ENCODE measurements around the gene STC2.
A peak's percentile ranks its signal among the peaks of the same experiment; 100 is the strongest.

The STC2 gene

GRCh38 chr5:173328844-173329490, 753 bp upstream of the STC2 start:
- no peak for DNase-seq

- DNase-seq = no peak
Observed at GRCh38 chr5:173327084-173327947, 898 bp downstream of the STC2 start.

GRCh38 chr5:173326501-173326960, 1.7 kb downstream of the STC2 start:
- DNase-seq = no peak

GRCh38 chr5:173325091-173325698, 3.0 kb downstream of the STC2 start:
- no peak for DNase-seq

- DNase-seq = no peak
Observed at GRCh38 chr5:173324115-173325001, 3.9 kb downstream of the STC2 start.

- no peak for DNase-seq
Observed at GRCh38 chr5:173323799-173324114, 4.5 kb downstream of the STC2 start.

- no peak for DNase-seq
Observed at GRCh38 chr5:173323106-173323798, 5.0 kb downstream of the STC2 start.

GRCh38 chr5:173321886-173322285, 6.3 kb downstream of the STC2 start:
- DNase-seq = no peak

GRCh38 chr5:173320259-173320658, 8.0 kb downstream of the STC2 start:
- no peak for DNase-seq

- no peak for DNase-seq
Observed at GRCh38 chr5:173319646-173320045, 8.6 kb downstream of the STC2 start.

- DNase-seq = no peak
Observed at GRCh38 chr5:173318881-173319620, 9.2 kb downstream of the STC2 start.

- DNase-seq = no peak
Observed at GRCh38 chr5:173318330-173318729, 9.9 kb downstream of the STC2 start.

- DNase-seq = no peak
Observed at GRCh38 chr5:173317852-173318251, 10.4 kb downstream of the STC2 start.

GRCh38 chr5:173317091-173317730, 11.0 kb downstream of the STC2 start:
- DNase-seq = no peak

- DNase-seq = no peak
Observed at GRCh38 chr5:173316339-173317020, 11.7 kb downstream of the STC2 start.

GRCh38 chr5:173315495-173316338, 12.5 kb downstream of the STC2 start:
- peak; percentile 42 for DNase-seq

- DNase-seq = no peak
Observed at GRCh38 chr5:173314166-173314952, 13.9 kb downstream of the STC2 start.

GRCh38 chr5:173313351-173313801, 14.8 kb downstream of the STC2 start:
- DNase-seq = no peak

GRCh38 chr5:173312821-173313220, 15.4 kb downstream of the STC2 start:
- no peak for DNase-seq
